IMR-90 (cell line): ENCODE results near the gene UBFD1. TPM values are rescaled to one million over a fixed set of nuclear protein-coding genes. Genes with fewer than 3 reads are reported as not detected.

Experiments
- ATAC-seq: fragments of 200-7000 bp; cut with Tn5 transposase; 2 replicates; pipeline ENCODE4 v1.9.1; 2020; ENCODE audit warnings: low read depth, mild to moderate bottlenecking, moderate library complexity
- BruUV-seq: library from RNA; stranded (reverse); fragments of 400-500 nt; replicated peaks from 2 replicates; lab custom pipeline; 2021; lab: Mats Ljungman, UMichigan
- CTCF ChIA-PET: fragments of 300-600 bp; formaldehyde crosslinking; extraction: SDS; loops from one replicate; lab custom pipeline; 2021; ENCODE audit warnings: antibody characterized with exemption; lab: Yijun Ruan, JAX
- POLR2A ChIA-PET: fragments of 300-600 bp; sonication (Branson Sonifier 250); formaldehyde crosslinking; loops from one replicate; lab custom pipeline; 2022; ENCODE audit warnings: antibody characterized with exemption; ENCODE audit not compliant: unreplicated experiment; lab: Charles Lee
- DNase-seq: peaks from one replicate; pipeline ENCODE4 v3.0.0; 2013
- H2AFZ ChIP-seq: replicated peaks from 2 replicates; pipeline ENCODE3; 2013; ENCODE audit warnings: low read length, mild to moderate bottlenecking; ENCODE audit not compliant: poor library complexity
- H2AK5ac ChIP-seq: 2 replicates; pipeline ENCODE4 v1.6.1; 2013; ENCODE audit warnings: low read depth, low read length, inconsistent platforms
- H2AK9ac ChIP-seq: replicated peaks from 2 replicates; pipeline ENCODE3; 2013; ENCODE audit warnings: mild to moderate bottlenecking, low read depth, low read length, moderate library complexity; ENCODE audit not compliant: poor library complexity
- H2BK120ac ChIP-seq: 2 replicates; pipeline ENCODE4 v1.6.1; 2013; ENCODE audit warnings: low read depth, low read length, inconsistent platforms
- H2BK15ac ChIP-seq: 3 replicates; pipeline ENCODE4 v1.6.1; 2013; ENCODE audit warnings: low read depth, low read length, inconsistent platforms
- H2BK20ac ChIP-seq: 2 replicates; pipeline ENCODE4 v1.6.1; 2013; ENCODE audit warnings: low read depth, mild to moderate bottlenecking, inconsistent platforms, low read length, moderate library complexity
- H2BK5ac ChIP-seq: 2 replicates; pipeline ENCODE4 v1.6.1; 2013; ENCODE audit warnings: mild to moderate bottlenecking, low read depth, low read length, inconsistent platforms; ENCODE audit not compliant: poor library complexity, severe bottlenecking
- H3K14ac ChIP-seq: replicated peaks from 2 replicates; pipeline ENCODE4 v1.6.1; 2013; ENCODE audit warnings: low read depth, low read length, inconsistent platforms
- H3K18ac ChIP-seq: 2 replicates; pipeline ENCODE4 v1.6.1; 2013; ENCODE audit warnings: low read depth, low read length, control low read depth
- H3K23ac ChIP-seq: 2 replicates; pipeline ENCODE4 v1.6.1; 2013; ENCODE audit warnings: low read depth, low read length, inconsistent platforms
- H3K27ac ChIP-seq: 2 replicates; pipeline ENCODE4 v1.5.1; 2013; ENCODE audit warnings: mild to moderate bottlenecking, control low read depth, low read length; ENCODE audit not compliant: insufficient read depth
- H3K27me3 ChIP-seq: 2 replicates; pipeline ENCODE4 v1.6.1; 2013; ENCODE audit warnings: low read length; ENCODE audit not compliant: control insufficient read depth, insufficient read depth
- H3K36me3 ChIP-seq: 2 replicates; pipeline ENCODE4 v1.6.1; 2013; ENCODE audit warnings: low read length, mixed read lengths; ENCODE audit not compliant: control insufficient read depth, insufficient read depth
- H3K4ac ChIP-seq: 2 replicates; pipeline ENCODE4 v1.6.1; 2013; ENCODE audit warnings: low read depth, low read length, inconsistent platforms
- H3K4me1 ChIP-seq: 2 replicates; pipeline ENCODE4 v1.6.1; 2013; ENCODE audit warnings: low read length, mixed read lengths; ENCODE audit not compliant: control insufficient read depth, insufficient read depth
- H3K4me2 ChIP-seq: 2 replicates; pipeline ENCODE4 v1.6.1; 2013; ENCODE audit warnings: low read depth, mild to moderate bottlenecking, control low read depth, low read length, moderate library complexity
- H3K4me3 ChIP-seq: 2 replicates; pipeline ENCODE4 v1.5.1; 2013; ENCODE audit warnings: low read depth, mild to moderate bottlenecking, control low read depth, low read length, moderate library complexity; ENCODE audit not compliant: insufficient read depth
- H3K56ac ChIP-seq: 2 replicates; pipeline ENCODE4 v1.6.1; 2013; ENCODE audit warnings: low read length, inconsistent platforms; ENCODE audit not compliant: insufficient read depth; ENCODE audit errors: extremely low read depth
- H3K79me1 ChIP-seq, 2 experiments: 2 replicates each; pipeline ENCODE4 v1.6.1; 2013; ENCODE audit warnings: low read length in 2 of 2, inconsistent platforms in 1 of 2, low read depth in 1 of 2
- H3K9ac ChIP-seq: 2 replicates; pipeline ENCODE4 v1.6.1; 2013; ENCODE audit warnings: low read depth, low read length, control low read depth
- H3K9me1 ChIP-seq: 2 replicates; pipeline ENCODE4 v1.6.1; 2013; ENCODE audit warnings: low read length, inconsistent platforms; ENCODE audit not compliant: insufficient read depth
- H3K9me3 ChIP-seq: 2 replicates; pipeline ENCODE4 v1.6.1; 2013; ENCODE audit warnings: low read length; ENCODE audit not compliant: control insufficient read depth, insufficient read depth
- H4K20me1 ChIP-seq: 2 replicates; pipeline ENCODE4 v1.6.1; 2013; ENCODE audit warnings: low read length, inconsistent platforms; ENCODE audit not compliant: insufficient read depth
- H4K5ac ChIP-seq: 2 replicates; pipeline ENCODE4 v1.6.1; 2013; ENCODE audit warnings: mild to moderate bottlenecking, low read depth, low read length, control low read depth
- H4K8ac ChIP-seq, 2 experiments: 2 replicates each; pipeline ENCODE4 v1.6.1; 2013; ENCODE audit warnings: low read depth in 2 of 2, low read length in 2 of 2, control low read depth in 1 of 2, inconsistent platforms in 1 of 2
- H4K91ac ChIP-seq: 2 replicates; pipeline ENCODE4 v1.6.1; 2013; ENCODE audit warnings: low read depth, low read length, inconsistent platforms; ENCODE audit not compliant: insufficient read depth
- NFE2L2 ChIP-seq: fragments of 150-350 bp; IDR thresholded peaks from 2 replicates; pipeline ENCODE4 v1.6.1; 2016; ENCODE audit warnings: low read depth, mild to moderate bottlenecking, low read length
- RFX5 ChIP-seq: IDR thresholded peaks from 2 replicates; pipeline ENCODE4 v1.8.0; 2012; ENCODE audit warnings: low read depth, mild to moderate bottlenecking, low read length, moderate library complexity
- WGBS, 2 experiments: methylation state at CpG; one replicate each; pipeline versions ENCODE4 v1.1.5 to v1.1.7; 2013; ENCODE audit warnings: missing lambda C conversion rate in 2 of 2; ENCODE audit not compliant: insufficient read length in 1 of 2; ENCODE audit errors: extremely low coverage in 2 of 2; 5-methylcytosine and 5-hydroxymethylcytosine counted together
- dilution Hi-C: fragments of 300-500 bp; cut with HindIII; formaldehyde crosslinking; loops from one replicate; pipeline ENCODE4 v1.14.3; 2018; ENCODE audit warnings: low sequenced_read_pairs; ENCODE audit not compliant: unreplicated experiment
- in situ Hi-C: fragments of 300-500 bp; cut with MboI; formaldehyde crosslinking; loops from 3 replicates; pipeline ENCODE4 v1.14.3; 2019; ENCODE audit warnings: low sequenced_read_pairs, inconsistent platforms, mixed read lengths
- intact Hi-C: fragments of 100-400 bp; cut with micrococcal nuclease; formaldehyde crosslinking; loops from 2 replicates; pipeline ENCODE4 v1.10.0; 2022
- polyA plus RNA-seq, 3 experiments: library from polyadenylated mRNA; depleted of rRNA; stranded (reverse); fragments of >200 nt; gene quantifications; 2 replicates each; pipeline ENCODE4 v1.2.3, GENCODE V29; 2012; ENCODE audit warnings: low replicate concordance in 1 of 3
- total RNA-seq: library from RNA; depleted of rRNA; stranded (reverse); fragments of >200 nt; gene quantifications from 2 replicates; pipeline ENCODE4 v1.2.3, GENCODE V29; 2012
- TF ChIP-seq, protein P1 (sequence below): fragments of 150-350 bp; IDR thresholded peaks from 2 replicates; pipeline ENCODE4 v1.6.1; 2016; ENCODE audit warnings: low read depth, mild to moderate bottlenecking, low read length, moderate library complexity, borderline replicate concordance

The UBFD1 gene
- total and polyA plus RNA-seq, 2 of the 4 experiments (the other 2 are of a cell fraction) = 39.3 to 55.0 TPM

DNA sequence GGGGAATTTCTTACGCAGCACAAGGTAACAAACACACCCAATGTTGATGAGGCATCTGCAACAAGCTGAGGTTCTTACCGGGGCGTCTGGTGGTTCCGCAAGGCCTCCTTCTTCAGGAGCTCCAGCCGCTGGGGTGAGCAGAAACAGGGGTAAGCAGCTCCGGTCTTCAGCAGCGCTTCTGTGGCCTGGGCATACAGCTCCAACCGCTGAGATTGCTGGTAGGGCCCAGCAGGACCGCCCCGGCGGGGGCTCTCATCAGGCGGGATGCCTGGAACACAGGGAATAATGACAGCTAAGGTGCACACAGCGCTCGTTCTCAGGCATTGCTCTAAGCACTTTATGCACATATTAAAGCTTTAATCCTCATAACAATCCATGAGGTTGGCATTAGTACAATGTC lies 13.1 kb upstream of the UBFD1 start:
- Histone ChIP-seq H3K56ac (no peak overlapping the region), H2BK5ac (no peak overlapping the region), H3K9me3 (no peaks in the 10 kb centered on the region), H3K4me2 (no peak overlapping the region), H3K9me1 (no peaks in the 10 kb centered on the region), H4K5ac (no peak overlapping the region), H4K8ac (no peak overlapping the region), H3K23ac (no peak overlapping the region), H3K36me3 (peaks cover 49% of the 10 kb centered on the region), H3K4ac (no peak overlapping the region), H2BK120ac (no peak overlapping the region), H2AK9ac (peak overlapping the region; percentile 42), H3K27me3 (no peaks in the 10 kb centered on the region), H2AK5ac (no peak overlapping the region), H3K9ac (no peak overlapping the region), H2BK20ac (no peak overlapping the region), H4K91ac (no peak overlapping the region), H3K27ac (no peak overlapping the region), H2AFZ (no peak overlapping the region), H2BK15ac (no peak overlapping the region), H3K14ac (no peak overlapping the region), H3K18ac (no peak overlapping the region), H3K79me1 (peaks cover 0 to 13% of the 10 kb centered on the region in 2 experiments; a peak in 2 of 4 replicates), H3K4me1 (no peaks in the 10 kb centered on the region), H3K4me3 (no peak overlapping the region), H4K20me1 (no peaks in the 10 kb centered on the region)
- ChIA-PET POLR2A (no interaction called here), CTCF (no interaction called here)
- TF ChIP-seq, protein P1, sequence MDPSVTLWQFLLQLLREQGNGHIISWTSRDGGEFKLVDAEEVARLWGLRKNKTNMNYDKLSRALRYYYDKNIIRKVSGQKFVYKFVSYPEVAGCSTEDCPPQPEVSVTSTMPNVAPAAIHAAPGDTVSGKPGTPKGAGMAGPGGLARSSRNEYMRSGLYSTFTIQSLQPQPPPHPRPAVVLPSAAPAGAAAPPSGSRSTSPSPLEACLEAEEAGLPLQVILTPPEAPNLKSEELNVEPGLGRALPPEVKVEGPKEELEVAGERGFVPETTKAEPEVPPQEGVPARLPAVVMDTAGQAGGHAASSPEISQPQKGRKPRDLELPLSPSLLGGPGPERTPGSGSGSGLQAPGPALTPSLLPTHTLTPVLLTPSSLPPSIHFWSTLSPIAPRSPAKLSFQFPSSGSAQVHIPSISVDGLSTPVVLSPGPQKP = no peak
- TF ChIP-seq RFX5 (no peak), NFE2L2 (no peak)
- intact Hi-C loops = no loop called here
- no peak for DNase-seq
- no peak for ATAC-seq
- dilution Hi-C loops = no loop called here
- WGBS, 2 experiments = 96% methylated on average over 4 of the region's 14 CpGs; no CpG with 5 or more reads in 1 of the 2 experiments
- BruUV-seq = no TSS peak
- in situ Hi-C loops = no loop called here
